GM18507 (cell line): ENCODE measurements around the gene CAGE1.

Experiments used
- DNase-seq: peaks from one replicate; pipeline ENCODE4 v3.0.0; 2011; ENCODE audit warnings: low read depth; ENCODE audit not compliant: insufficient read length; ENCODE audit errors: extremely low spot score
- FAIRE-seq: peaks from 2 replicates; lab custom pipeline; 2011; peaks lifted over from hg19 to GRCh38; lab: Jason Lieb, UNC

The CAGE1 gene

GRCh38 chr6:7389451-7390225 lies at the start of gene CAGE1, which contains the start of gene RIOK1:
CAGE1 (minus strand) TSS chr6:7389742; CDS start chr6:7387173, 2,569 bp downstream.
RIOK1 (plus strand) TSS chr6:7389808; CDS start chr6:7390003, 195 bp downstream.
- DNase-seq, result peak; percentile 90
- peak; percentile 95 for FAIRE-seq

DNA sequence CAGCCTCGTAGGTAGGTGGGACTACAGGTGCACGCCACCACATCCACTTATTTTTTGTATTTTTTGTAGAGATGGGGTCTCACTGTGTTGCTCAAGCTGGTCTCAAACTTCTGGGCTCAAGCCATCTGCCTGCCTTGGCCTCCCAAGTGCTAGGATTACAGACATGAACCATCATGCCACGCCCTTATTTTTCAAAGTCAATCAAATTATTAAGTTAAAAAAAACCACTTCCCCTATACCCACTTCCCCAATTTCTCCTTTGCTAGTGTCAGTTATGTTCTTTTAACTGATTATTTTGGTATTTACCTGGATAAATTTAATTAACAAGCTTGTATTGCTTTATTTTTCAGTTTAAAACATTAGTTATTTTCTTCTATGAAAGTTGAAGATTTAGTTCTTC lies 49.7 kb upstream of the CAGE1 start:
- DNase-seq (no peak), FAIRE-seq (no peak)

- FAIRE-seq (no peak), DNase-seq (no peak)
These were observed 48.5 kb upstream of the CAGE1 start for GRCh38 chr6:7438011-7438410.

DNA sequence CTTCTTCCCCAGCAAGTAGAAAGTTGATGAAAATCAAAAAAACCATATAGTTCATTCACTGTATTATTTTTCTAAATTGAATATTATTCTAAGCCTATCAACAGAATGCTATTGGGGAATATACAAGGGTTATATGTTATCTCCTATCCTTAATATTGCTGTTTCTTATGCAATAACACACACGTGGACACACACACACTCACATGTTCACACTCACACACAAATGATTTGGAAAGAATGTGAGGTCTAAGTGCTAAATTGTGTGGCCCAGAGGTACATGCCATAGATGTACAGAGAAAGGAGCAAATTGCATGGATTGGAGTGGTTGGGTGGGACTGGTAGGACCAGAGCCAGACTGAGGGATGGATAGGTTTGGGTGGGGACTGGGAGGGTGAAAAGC lies 45.1 kb upstream of the CAGE1 start:
- DNase-seq (no peak), FAIRE-seq (no peak)

GRCh38 chr6:7433121-7433617 lies 43.6 kb upstream of the CAGE1 start:
- DNase-seq, result no peak
- no peak for FAIRE-seq

DNA sequence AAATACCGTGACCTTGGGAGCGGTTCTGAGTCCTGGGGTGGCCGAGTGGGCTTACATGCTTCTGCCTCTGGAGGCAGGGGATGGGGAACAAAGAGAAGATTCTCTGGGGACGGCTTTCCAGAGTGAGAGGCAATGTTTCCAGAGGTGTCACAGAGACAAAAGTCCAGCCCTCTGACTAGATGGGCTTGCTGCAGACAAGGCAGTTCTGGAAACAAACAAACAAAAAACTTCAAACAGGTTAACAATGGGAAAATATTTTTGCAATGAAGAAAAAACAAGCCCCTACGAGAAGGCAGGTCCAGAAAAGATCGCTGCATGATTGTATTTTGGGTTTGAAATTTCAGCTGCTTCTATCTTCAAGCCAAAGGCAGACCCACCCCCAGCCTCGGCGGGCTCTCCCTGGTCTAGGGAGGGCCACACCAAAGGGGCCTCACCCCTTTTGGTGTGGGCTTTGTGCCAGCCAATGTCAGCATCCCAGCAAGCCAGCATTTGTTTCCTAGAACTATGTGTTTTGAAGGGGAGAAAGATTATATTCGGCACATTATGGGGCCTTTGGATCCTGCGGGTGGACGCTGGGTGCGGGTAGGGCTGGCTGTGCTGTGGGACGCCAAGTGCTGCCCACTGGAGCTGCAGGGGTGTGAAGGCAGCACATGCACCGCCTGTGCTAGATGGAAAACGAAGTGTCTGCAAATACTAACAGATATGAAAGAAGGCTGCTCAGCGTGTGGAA lies 43.0 kb upstream of the CAGE1 start:
- DNase-seq (no peak), FAIRE-seq (no peak)

GRCh38 chr6:7431674-7432390 lies 42.3 kb upstream of the CAGE1 start:
- FAIRE-seq (no peak), DNase-seq (no peak)

- FAIRE-seq (no peak), DNase-seq (no peak)
These were observed 41.8 kb upstream of the CAGE1 start for GRCh38 chr6:7431313-7431673.

GRCh38 chr6:7426447-7427169 lies 37.1 kb upstream of the CAGE1 start:
- FAIRE-seq (no peak), DNase-seq (no peak)

DNA sequence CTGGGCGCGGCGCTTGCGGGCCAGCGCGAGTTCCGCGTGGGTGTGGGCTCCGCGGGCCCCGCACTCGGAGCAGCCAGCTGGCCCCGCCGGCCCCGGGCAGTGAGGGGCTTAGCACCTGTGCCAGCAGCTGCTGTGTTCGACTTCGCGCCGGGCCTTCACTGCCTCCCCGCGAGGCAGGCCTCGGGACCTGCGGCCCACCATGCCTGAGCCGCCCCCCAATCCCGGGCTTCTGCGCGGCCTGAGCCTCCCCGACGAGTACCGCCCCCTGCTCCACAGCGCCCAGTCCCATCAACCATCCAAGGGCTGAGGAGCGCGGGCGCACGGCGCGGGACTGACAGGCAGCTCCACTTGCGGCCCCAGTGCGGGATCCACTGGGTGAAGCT lies 36.3 kb upstream of the CAGE1 start:
- DNase-seq, result no peak
- FAIRE-seq, result no peak

DNA sequence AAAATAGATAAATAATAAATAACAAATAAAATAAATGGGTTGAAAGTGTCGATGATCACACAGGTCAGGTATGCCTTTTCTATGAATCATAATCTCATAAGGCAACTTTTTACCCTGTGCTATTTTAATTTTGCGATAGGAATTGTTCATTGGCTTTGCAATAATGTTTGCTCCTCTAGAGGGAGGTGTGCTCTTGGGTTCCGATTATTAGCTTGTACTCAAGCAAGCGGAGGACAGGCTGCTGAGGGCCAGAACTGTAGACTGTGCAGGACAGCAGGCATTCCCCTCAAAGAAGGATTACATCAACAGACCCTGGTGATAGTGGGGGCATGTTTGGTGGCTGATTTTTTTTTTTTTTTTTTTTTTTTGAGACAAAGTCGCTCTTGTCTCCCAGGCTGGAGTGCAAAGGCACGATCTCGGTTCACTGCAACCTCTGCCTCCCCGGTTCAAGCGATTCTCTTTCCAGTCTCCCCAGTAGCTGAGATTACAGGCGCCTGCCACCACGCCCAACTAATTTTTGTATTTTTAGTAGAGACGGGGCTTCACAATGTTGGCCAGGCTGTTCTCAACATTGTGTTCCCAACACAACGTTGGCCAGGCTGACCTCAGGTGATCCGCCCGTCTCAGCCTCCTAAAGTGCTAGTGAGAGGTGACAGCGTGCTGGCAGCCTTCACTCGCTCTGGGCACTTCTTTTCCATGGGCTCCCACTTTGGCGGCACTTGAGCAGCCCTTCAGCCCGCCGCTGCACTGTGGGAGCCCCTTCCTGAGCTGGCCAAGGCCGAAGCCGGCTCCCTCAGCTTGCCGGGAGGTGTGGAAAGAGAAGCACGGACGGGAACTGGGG lies 35.6 kb upstream of the CAGE1 start:
- FAIRE-seq, result no peak
- DNase-seq, result no peak

DNA sequence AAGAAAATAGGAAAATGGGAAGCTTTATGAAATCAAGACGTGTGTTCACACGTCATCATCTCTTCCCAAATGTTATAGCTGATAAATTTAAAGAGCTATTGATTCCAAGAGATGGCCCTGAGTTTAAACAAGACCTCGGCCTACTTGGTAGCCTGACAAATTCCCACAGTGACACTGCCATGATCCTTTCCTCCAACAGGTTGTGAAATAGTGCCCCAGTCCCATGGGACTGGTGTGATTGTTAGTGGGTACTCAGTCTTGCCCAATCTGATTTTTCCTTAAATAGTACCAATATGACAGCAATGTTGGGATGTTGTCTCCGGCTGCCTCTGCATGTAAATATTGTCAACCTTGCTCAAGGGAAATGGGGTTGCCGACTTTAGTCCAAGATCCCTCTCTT lies 34.5 kb upstream of the CAGE1 start:
- FAIRE-seq, result no peak
- no peak for DNase-seq

GRCh38 chr6:7421066-7421465 lies 31.5 kb upstream of the CAGE1 start:
- DNase-seq, result no peak
- no peak for FAIRE-seq

DNA sequence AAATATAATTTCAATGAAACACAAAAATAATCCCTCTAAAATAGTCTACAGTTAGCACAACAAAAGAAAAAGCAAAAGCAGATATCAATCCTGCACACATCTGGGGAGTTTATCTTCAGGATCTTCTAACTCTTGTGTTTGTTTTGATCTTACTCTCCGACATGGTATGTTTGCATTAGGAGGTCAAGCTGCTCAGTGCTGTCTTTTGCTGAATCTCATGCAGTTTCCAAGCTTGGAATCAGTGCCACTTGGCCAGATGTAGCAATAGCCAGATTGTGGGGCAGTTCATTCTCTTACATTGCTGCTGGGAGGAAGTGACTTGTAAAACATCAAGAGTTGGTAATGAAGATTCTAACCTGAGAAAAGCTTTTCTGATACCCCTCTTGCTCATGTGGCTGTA lies 29.5 kb upstream of the CAGE1 start:
- DNase-seq (no peak), FAIRE-seq (no peak)

- DNase-seq (no peak), FAIRE-seq (no peak)
These were observed 28.8 kb upstream of the CAGE1 start for GRCh38 chr6:7418238-7418905.

DNA sequence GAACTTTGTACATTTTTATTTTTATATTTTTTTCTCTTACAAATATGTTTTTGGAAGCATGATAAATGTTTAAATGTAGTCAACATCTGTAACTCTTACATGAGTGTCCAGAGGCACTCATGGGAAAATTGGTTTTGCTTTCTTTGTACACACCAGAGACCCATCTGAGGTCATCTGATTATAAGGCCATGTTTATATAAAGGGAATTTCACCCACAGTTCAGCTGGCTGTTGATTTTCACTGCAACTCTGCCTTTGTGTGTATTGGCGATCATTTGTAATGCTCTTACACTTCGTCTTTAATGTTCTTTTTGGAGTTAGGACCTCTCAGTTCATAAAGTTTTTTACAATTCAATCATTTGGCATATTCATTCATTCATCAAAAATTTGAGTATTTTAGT lies 28.1 kb upstream of the CAGE1 start:
- FAIRE-seq (no peak), DNase-seq (no peak)

GRCh38 chr6:7414811-7415210 lies 25.3 kb upstream of the CAGE1 start:
- no peak for FAIRE-seq

DNA sequence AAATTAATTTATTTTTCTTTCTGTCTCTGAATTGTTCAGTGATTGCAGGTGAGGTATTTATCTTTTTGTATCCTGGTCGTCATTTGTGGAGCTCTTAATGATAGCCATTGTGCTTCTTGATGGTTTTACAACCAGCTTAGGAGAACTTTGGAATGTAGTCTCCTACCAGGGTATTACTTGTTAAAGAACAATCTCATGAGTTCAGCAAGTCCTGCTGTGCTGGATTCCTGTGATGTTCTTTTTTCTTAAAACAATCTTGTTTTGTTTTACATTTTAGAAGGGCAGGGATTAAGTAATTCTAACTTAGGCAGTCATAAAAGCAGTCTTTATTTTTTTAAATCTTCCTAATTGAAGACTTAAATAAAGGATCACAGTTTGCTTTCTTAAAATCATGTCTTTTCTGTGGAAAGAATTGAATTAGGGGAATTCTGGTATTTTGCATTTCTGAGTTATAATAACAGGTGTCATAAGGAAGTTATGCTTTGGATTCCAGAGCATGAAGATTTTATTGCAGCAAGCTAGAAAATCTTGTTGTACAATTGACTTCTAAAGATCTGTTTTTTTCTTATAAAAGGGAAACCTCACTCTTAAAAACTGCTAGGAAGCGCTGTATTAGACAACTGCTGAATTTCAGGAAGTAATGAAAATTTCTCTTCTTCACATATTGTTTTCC lies 23.7 kb upstream of the CAGE1 start:
- FAIRE-seq, result no peak
- no peak for DNase-seq

More at GRCh38 chr6:7414811-7415210, 25.3 kb upstream of the CAGE1 start:
- no peak for DNase-seq
